ENCODE measurements around the gene IL1RL2.

Gene IL1RL2

GRCh38 chr2:102176172-102176571 is 10.7 kb upstream of the IL1RL2 start:
- DNase-seq (ENCODE audit: low read depth) = no peak
- no peak overlapping the region for H3K4me3 ChIP-seq (ENCODE audit: low read depth, low read length)
- TF ChIP-seq, protein P1, sequence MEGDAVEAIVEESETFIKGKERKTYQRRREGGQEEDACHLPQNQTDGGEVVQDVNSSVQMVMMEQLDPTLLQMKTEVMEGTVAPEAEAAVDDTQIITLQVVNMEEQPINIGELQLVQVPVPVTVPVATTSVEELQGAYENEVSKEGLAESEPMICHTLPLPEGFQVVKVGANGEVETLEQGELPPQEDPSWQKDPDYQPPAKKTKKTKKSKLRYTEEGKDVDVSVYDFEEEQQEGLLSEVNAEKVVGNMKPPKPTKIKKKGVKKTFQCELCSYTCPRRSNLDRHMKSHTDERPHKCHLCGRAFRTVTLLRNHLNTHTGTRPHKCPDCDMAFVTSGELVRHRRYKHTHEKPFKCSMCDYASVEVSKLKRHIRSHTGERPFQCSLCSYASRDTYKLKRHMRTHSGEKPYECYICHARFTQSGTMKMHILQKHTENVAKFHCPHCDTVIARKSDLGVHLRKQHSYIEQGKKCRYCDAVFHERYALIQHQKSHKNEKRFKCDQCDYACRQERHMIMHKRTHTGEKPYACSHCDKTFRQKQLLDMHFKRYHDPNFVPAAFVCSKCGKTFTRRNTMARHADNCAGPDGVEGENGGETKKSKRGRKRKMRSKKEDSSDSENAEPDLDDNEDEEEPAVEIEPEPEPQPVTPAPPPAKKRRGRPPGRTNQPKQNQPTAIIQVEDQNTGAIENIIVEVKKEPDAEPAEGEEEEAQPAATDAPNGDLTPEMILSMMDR (IDR thresholded peaks at IDR 0.05; ENCODE audit: low read depth, low read length, missing control alignments) = no peak

- no peak overlapping the region for H3K4me3 ChIP-seq (ENCODE audit: low read depth, low read length)
- TF ChIP-seq, protein P1 (IDR thresholded peaks at IDR 0.05; ENCODE audit: low read depth, low read length, missing control alignments) = no peak
- no peak for DNase-seq (ENCODE audit: low read depth)
Measured at GRCh38 chr2:102177814-102178478, 8.9 kb upstream of the IL1RL2 start.

DNA sequence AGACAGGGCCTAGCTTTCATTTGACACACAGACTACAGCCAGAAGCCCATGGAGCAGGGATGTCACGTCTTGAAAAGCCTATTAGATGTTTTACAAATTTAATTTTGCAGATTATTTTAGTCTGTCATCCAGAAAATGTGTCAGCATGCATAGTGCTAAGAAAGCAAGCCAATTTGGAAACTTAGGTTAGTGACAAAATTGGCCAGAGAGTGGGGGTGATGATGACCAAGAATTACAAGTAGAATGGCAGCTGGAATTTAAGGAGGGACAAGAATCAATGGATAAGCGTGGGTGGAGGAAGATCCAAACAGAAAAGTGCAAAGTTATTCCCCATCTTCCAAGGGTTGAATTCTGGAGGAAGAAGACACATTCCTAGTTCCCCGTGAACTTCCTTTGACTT is 7.8 kb upstream of the IL1RL2 start:
- TF ChIP-seq, protein P1 (IDR thresholded peaks at IDR 0.05; ENCODE audit: low read depth, low read length, missing control alignments) = no peak
- DNase-seq (ENCODE audit: low read depth) = no peak

DNA sequence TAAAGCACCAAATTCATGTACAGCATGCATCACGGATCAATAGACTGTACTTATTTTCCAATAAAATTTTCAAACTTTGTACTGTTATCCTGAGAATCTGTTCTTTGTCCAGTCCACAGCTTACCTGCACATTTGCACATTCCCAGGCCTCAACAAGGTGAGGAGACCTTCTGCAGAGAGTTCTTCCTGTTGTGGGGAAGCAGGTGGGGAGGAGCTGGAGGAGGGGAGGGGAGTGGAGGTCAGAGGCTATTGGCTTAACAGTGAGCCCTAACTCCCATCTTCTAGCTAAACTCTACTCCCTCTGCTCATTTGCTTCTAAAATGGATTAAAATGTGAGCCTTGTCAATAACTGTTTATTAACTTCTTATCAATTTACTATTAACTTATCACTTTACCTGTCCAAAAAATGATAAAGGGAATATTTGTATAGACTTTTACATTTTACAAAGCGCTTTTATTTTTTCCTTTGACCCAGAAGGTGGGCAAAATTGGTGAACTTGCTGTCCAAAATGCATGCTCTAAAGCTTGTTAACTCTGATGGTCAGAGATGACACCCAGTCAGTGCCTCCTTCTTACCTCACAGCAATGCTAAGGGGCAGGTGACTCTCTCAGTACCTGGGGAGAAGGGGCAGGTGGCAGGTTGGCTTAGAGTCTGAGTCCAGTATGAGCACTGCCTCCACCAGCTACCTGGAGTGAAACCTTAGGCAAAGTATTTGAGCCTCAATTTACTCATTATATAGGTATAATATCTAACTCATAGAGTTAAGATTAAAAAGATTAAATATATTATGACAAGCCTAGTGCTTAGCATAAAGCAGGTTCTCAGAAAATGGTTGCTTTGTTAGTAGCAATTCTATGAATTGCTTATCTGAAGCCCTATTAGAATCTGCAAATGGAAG is 6.8 kb upstream of the IL1RL2 start:
- H3K4me3 ChIP-seq (ENCODE audit: low read depth, low read length) = no peak overlapping the region
- TF ChIP-seq, protein P1 (IDR thresholded peaks at IDR 0.05; ENCODE audit: low read depth, low read length, missing control alignments) = no peak
- DNase-seq (ENCODE audit: low read depth) = no peak

More for the DNA sequence above, 7.8 kb upstream of the IL1RL2 start:
- H3K4me3 ChIP-seq (ENCODE audit: low read depth, low read length) = no peak overlapping the region

DNA sequence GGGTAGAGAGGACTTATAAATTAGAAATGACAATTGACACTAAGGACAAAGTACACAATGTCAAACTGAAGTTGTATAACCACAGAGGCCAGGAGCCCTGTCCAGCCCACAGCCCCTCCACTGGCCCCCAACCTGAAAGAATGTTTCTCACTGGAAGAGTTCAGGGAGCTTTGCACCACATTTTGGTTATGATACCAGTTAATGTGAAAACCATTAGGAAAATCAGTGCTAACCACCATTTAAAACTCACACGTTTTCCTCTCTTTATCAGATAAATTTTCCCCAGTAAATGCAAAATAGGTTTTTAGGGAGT is 6.2 kb upstream of the IL1RL2 start:
- H3K4me3 ChIP-seq (ENCODE audit: low read depth, low read length) = no peak overlapping the region
- no peak for DNase-seq (ENCODE audit: low read depth)
- TF ChIP-seq, protein P1 (IDR thresholded peaks at IDR 0.05; ENCODE audit: low read depth, low read length, missing control alignments) = no peak

DNA sequence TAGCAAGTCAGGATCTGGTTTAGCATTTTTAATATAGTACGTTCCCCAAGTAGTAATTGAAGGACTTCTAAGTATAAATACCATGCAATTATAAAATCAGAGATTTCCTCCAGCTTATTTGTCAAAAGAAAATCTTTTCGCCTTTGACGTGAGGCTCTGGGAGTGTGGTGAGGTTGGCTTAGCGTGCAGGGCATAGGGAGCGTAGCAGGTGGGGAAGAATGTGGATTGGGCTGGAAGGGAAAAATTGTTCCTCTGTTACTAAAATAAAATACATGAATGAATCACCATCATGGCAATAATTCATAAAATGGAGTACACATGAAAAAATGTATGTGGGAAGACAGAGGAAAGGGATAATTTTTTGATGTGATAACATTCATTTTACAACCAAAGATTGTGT is 5.4 kb upstream of the IL1RL2 start:
- DNase-seq (ENCODE audit: low read depth) = no peak
- TF ChIP-seq, protein P1 (IDR thresholded peaks at IDR 0.05; ENCODE audit: low read depth, low read length, missing control alignments) = no peak
- H3K4me3 ChIP-seq (ENCODE audit: low read depth, low read length) = no peak overlapping the region
